GM23338 (cell line): ENCODE results near the gene WSCD2.

Experiments
- CREB1 ChIP-seq: fragments of 250-450 bp; sonication (Bioruptor Pico); IDR thresholded peaks from 2 replicates; pipeline ENCODE4 v1.5.0; 2020; ENCODE audit warnings: low read depth, mild to moderate bottlenecking, moderate library complexity
- CTCF ChIP-seq, 2 experiments: fragments of 200-600 bp in 1 of 2; sonication (generic) in 1 of 2; conservative IDR thresholded peaks; 2 replicates each; pipeline versions ENCODE4 v1.5.1 to v1.6.1; 2016 to 2017; ENCODE audit warnings: antibody characterized with exemption in 2 of 2, low read depth in 2 of 2, mild to moderate bottlenecking in 2 of 2, moderate library complexity in 1 of 2
- EZH2 ChIP-seq: fragments of 200-600 bp; sonication (generic); IDR thresholded peaks from one replicate; pipeline ENCODE4 v1.8.0; 2017; ENCODE audit warnings: antibody characterized with exemption, mild to moderate bottlenecking, low read depth; ENCODE audit not compliant: unreplicated experiment
- EZH2phosphoT487 ChIP-seq: fragments of 200-600 bp; sonication (generic); IDR thresholded peaks from one replicate; pipeline ENCODE4 v1.8.1; 2018; ENCODE audit warnings: antibody characterized with exemption; ENCODE audit not compliant: unreplicated experiment
- JUNB ChIP-seq: IDR thresholded peaks from one replicate; pipeline ENCODE4 v1.6.1; 2016; ENCODE audit warnings: antibody characterized with exemption; ENCODE audit not compliant: unreplicated experiment
- NANOG ChIP-seq: IDR thresholded peaks from 2 replicates; pipeline ENCODE4 v1.6.1; 2016; ENCODE audit warnings: antibody characterized with exemption, borderline replicate concordance
- POLR2AphosphoS5 ChIP-seq: IDR thresholded peaks from 2 replicates; pipeline ENCODE4 v1.6.1; 2016; ENCODE audit warnings: antibody characterized with exemption, low read depth
- REST ChIP-seq: IDR thresholded peaks from one replicate; pipeline ENCODE4 v1.6.1; 2018; ENCODE audit warnings: antibody characterized with exemption; ENCODE audit not compliant: unreplicated experiment
- ZNF462 ChIP-seq: fragments of 250-450 bp; sonication (Bioruptor Pico); IDR thresholded peaks from 2 replicates; pipeline ENCODE4 v1.5.0; 2020; ENCODE audit warnings: mild to moderate bottlenecking, moderate library complexity

- TF ChIP-seq JUNB = no peak
- TF ChIP-seq EZH2phosphoT487 = no peak
- TF ChIP-seq CTCF (conservative IDR thresholded peaks at IDR 0.05; ENCODE audit: low read depth in 2 of 2) = no peak
- no peak for TF ChIP-seq EZH2
- TF ChIP-seq NANOG = no peak
- no peak for TF ChIP-seq POLR2AphosphoS5
- no peak for TF ChIP-seq REST
- no peak for TF ChIP-seq CREB1 (CRISPR knock-in tag)
- no peak for TF ChIP-seq ZNF462
Measured at GRCh38 chr12:108260039-108260438, 131.0 kb downstream of the WSCD2 start.
